HG02678 (cell line): ENCODE results near the gene PIGU.
"Not testable (repeated sequence)": the region's sequence is repeated elsewhere in the genome, so short reads cannot be mapped to it uniquely, and the experiment has no call there.

Experiments used
- ATAC-seq: cut with Tn5 transposase; IDR thresholded peaks from one replicate; pipeline ENCODE4 v1.9.1; 2021; ENCODE audit warnings: mild to moderate bottlenecking, moderate library complexity; ENCODE audit not compliant: unreplicated experiment

The PIGU gene

DNA sequence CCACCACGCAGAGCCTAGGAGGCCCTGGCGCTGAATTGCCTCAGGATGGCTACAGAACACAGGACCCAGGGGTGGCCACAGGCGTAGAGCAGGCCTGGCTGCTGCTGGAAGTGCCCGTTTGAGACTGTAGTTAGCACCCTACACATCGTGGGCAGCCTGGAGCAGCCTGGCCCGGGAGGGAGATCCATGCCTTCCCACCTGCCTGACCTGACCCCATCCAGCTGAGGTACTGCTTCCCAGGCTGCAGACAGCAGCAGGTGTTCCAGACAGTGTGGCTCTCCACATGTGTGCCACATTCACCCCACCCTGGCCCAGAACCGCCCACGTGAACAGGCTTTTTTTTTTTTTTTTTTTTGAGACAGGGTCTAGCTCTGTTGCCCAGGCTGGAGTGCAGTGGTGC, 139.2 kb downstream of the PIGU start:
- no peak for ATAC-seq

DNA sequence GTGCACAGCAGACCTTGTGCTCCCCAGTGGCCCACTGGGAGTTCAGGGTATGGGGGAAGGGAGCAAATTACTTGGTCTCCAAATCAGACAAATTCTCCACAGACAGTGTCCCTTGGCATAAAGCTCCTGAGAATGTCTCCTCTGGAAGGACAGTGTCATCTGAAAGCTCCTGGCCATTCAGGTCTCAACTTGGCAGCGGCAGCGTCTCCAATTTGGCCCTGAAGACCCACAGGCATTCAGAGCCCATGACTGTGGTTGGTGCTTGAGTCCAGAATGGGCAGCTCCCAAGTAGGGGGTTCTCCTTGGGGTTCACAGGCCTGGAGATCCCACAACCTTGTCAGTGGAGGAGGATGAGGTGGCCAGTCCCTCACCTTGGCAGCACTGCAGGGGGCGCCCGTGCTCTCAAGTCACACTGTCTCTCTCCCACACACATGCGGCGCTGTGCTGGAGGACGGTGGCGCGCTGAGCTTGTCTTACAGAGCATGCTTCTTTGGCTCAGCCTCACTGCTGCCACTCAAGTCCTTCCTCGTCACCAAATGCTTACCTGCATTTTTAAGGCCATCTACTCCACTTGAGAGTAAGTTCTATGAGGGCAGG, 140.0 kb downstream of the PIGU start:
- ATAC-seq, result no peak

DNA sequence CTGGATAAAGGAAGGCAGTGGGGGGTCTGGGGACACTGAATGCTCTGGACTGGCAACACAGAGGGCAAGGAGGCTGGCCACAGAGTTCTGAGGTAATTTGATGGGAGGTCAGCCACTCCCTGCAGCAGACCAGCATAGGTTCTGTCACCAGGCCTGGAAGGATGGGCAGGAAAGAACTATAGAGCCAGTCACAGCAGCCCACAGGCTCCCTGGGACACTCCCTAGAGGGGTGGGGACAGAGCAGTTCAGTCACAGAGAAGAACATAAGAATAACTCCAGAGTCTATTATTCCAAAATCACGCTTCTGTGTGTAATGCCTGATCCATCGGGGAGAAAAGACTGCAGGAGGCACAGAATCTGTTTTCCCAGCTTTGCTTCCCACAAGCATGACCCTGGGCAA, 141.0 kb downstream of the PIGU start:
- no peak for ATAC-seq

DNA sequence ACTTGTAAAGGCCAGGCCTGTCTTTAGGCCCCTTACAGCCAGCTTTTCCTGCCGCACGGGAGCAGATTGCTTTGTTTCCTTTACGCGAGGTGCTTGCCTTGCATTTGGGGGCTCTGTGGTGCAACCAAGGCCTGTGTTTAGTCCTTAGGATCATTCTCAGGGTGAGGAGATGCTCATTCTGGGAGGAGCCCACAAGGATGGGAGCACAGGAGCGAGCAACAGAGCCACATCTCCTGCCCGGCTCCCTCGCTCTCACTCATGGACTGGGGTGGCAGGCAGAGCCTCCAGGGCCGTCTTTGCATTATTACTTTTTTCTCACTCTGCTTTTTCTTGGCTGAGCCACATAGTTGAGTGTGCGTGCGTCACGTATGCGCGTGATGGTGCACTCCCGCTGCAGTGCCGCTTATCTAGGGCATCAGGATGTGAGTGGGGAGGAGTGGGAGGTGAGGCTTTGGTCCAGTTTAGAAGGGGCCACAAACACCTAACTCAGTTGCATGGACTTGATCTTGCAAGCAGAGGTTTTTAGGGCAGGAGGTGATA, 141.5 kb downstream of the PIGU start:
- ATAC-seq, result no peak

DNA sequence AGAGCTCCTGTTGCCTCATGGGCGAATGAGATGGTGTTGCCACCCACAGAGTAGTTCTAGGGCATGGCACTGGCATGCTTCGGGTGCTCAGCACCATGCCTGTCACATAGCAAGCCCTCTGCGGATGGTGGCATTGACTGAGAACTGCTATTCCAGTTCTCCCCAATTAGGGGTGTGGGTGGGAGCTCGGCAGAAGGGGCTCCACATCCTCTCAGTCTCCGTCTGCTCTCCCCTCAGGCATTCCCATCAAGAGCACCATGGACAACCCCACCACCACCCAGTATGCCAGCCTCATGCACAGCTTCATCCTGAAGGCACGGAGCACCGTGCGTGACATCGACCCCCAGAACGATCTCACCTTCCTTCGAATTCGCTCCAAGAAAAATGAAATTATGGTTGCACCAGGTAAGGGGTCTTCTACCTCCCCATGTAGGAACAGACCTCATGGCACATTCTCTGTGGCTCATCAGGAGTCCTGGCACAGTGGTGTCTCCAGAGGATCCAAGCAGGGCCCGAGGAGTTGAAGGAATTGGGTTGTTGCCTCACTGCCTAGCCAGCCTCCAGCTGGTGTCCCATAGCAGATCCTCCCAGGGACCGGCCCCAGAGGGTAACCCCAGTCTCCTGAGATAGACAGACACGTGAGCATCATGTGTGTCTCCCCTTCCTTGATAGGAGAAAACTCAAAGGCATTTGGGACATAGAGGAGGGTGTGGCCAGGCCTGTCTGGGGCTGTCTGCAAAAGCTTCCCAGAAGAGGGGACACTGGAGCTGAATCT, 142.3 kb downstream of the PIGU start:
- ATAC-seq, result no peak

DNA sequence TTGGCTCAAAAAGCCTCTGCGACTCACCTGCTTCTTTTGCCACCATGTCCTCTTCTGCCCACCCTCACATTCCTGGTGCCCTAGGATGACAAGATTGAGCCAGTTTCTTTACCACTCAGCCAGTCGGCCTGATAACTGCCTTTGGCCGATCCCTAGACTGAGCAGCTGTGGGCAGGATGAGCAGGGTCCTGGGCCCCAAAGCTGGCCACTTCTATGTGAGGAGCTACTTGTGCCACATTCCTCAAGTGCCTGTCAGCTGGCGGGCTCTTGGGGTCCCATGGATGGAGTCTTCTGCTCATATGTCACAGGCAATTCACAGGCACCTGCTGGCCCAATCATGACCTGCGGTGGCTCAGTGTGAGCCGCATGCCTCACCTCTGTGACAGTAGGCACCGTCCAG, 144.1 kb downstream of the PIGU start:
- ATAC-seq, result no peak

DNA sequence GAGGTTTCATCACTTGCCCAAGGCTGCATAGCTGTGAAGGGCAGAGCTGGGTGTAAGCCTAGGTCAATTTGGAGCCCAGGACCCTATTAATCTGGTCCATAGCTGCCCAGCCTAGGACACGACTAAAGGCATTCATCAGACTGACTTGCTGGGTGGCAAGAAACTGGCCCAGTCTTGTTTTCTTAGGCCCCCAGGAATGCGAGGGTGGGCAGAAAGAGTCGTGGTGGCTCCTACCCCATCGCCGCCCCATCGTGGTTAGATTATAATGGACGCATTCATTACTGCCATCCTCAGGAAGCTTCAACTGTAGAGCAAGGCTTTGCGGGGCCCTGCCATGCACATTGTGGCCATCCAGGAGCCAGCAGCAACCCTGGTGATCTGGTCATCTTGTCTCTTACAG, 144.6 kb downstream of the PIGU start:
- no peak for ATAC-seq

DNA sequence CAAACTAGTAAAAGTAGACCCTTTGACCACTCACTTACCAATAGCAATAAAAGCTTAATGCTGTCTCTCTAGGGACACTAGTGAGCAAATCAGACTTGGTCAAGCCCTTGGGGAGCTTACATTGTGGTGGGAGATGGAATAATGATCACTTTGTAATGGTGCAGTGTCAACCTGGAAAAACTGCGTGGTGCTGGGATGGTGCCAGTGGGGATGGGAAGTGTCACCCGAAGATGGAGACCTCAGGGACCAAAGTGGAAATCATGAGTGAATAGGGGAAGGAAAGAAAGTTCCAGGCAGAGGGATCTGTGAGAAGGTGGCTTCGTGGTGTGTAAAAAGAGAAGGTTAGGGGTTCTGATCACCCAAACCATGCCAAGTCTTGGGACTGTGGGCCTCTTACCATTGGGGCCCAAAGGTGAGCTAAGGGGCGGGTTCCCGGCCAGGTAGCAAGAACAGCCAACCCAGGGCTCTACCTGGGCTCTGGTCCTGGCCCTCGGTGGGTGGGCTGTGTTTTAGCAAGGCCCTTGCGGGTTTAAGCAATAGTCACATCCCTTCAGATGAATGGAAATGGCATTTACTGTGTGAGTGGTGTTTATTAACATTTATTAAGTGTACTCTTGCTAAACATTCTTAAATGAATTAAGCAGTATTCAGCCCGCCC, 145.2 kb downstream of the PIGU start:
- ATAC-seq, result no peak

DNA sequence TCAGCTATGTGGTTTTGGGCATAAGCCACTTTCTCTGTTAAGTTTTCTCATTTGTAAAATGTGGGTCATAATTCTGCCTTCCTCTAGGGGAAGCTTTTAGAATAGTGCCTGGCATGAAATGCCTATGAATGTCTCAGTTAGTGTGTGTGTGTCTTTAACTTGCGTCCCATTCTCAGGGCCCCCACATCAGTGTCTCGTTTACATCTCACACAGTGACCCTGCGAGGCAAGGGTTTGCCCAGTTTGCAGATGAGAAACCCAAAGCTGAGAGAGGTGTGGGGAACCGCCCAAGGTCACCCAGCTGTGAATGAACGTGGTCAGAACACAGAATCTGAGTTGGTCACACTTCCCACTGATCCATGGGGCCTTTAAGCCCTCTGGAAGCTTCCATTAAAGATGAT, 146.6 kb downstream of the PIGU start:
- ATAC-seq, result no peak

DNA sequence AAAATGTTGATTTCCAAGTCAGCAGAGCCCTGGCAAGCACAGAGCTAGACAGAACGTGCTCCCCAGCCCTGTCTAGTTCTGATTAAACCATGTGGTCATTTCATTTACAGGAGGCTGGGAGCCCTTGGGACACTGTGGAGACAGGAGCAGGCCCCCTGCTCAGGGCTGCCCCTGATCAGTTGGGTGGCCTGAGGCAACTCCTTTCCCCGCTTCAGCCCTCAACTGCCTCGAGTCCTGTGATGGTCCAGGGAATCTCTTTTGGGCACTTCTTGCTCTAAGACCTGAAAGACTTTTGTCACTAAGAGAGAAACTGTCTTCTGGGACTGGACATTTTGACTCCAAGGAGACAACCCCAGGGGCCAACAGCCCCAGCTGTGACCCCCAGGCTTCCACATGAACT, 147.2 kb downstream of the PIGU start:
- no peak for ATAC-seq

DNA sequence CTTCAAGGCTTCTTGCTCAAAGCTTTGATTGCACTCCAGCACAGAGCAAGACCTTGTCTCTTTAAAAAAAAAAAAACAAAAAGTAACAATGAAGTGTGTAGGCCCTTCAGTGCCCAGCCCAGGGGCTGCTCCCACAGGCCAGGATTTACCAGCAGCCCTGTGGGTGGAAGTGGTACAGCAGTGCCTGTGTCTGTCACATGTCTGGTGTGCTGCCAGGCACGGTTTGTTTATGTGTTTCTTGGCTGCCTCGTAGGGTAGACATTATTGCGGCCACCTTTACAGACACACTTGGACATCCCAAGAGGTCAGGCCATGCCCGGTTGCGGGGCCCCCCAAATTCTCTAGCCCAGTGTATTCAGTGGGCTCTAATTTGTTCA, 148.0 kb downstream of the PIGU start:
- ATAC-seq, result no peak

DNA sequence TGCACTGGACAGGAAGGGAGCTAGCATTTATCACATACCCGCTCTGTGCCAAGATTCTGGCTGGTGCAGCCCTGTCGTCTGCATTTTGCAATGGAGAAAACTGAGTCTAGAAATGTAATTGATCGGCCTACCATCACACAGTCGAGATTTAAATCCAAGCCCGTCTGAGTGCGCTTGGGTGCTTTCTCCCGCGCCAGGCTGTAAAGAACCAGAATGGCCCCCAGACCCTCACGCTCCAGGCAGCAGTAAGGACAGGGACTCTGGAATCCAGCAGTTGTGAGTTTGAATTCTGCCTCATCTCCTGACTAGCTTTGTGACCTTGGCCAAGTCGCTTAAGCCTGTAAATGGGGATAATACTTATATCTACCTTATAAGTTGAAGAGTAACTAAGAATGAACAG, 149.9 kb downstream of the PIGU start:
- ATAC-seq, result no peak

DNA sequence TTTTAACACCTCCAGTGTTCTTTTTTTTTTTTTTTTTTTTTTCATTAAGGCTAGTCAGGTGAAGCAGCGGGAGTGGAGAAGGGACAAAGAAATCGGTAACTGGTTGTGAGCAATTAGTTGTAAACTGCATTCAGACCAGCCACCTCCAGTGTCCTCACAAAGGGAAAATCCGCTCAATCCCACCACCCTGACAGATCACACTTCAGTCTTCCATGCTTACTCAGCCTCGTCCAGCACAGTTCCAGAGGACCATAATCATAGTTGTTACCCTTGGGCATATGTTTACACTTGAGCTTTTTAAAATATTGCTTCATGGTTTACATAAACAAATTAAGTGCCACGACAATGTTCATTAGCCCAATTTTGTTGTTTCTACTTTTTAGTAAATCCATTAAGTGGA, 150.4 kb downstream of the PIGU start:
- ATAC-seq, result no peak

DNA sequence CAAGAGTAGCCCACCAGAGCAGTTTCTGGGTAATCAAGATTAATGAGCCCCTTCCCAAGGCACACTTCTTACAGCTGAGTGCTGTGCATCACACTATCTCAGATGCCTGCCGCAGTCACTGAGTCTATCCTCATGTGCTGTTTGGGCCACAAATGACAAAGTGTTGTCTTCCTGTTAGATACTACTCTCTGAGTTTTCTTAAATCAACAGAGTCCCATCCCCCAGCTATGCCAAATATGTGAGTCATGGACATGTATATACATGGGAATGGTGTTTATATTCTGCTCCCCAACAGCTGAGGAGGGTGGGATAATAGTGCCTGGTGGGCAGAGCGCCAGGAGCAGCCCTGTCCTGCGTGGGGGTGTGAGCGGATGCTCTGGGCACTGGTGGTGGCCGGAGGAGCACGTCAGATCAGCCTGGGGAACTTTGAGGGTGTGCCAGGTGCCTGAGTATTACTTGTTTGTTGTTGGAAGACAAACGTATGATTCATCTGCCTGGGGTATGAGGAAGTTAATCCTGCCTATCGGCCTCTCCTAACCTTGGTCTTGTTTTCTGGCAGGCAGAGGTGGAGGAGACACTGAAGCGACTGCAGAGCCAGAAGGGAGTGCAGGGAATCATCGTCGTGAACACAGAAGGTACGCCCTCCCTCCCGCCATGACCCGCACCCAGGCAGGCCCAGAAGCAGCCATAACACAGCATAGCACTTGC, 151.0 kb downstream of the PIGU start:
- ATAC-seq, result no peak

DNA sequence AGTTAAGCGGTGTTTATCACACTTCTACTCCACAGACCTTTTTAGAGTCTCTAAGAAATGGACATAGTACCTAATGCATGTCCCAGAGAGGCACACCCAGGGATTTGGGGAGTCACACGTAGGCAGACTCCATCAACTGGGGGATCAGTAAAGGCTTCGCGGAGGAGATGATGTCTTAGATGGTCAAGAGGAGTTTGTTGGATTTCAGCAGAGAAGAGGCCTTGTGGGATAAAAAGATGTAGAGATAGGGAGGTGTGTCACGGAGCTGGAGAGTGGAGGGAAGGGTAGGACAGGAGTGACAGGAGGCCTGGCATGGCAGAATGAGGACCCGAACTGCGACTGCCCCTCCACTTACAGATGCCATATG, 151.6 kb downstream of the PIGU start:
- no peak for ATAC-seq

DNA sequence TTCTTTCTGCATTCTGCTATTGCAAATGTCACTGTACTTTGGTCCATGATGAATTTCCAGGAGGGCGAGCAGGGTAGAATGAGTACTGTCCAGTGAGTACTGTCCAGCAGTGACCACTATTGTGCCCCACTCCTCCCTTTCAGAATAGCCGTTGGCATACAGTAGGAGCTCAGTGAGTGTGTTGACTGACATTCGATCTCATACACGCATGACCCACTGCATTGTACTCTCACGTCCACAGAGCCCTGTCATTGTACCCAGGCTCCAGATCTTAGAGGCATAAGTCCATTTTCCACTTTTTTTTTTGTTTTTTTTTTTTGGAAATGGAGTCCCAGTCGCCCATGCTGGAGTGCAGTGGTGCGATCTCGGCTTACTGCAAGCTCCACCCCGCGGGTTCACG, 152.5 kb downstream of the PIGU start:
- ATAC-seq, result no peak

DNA sequence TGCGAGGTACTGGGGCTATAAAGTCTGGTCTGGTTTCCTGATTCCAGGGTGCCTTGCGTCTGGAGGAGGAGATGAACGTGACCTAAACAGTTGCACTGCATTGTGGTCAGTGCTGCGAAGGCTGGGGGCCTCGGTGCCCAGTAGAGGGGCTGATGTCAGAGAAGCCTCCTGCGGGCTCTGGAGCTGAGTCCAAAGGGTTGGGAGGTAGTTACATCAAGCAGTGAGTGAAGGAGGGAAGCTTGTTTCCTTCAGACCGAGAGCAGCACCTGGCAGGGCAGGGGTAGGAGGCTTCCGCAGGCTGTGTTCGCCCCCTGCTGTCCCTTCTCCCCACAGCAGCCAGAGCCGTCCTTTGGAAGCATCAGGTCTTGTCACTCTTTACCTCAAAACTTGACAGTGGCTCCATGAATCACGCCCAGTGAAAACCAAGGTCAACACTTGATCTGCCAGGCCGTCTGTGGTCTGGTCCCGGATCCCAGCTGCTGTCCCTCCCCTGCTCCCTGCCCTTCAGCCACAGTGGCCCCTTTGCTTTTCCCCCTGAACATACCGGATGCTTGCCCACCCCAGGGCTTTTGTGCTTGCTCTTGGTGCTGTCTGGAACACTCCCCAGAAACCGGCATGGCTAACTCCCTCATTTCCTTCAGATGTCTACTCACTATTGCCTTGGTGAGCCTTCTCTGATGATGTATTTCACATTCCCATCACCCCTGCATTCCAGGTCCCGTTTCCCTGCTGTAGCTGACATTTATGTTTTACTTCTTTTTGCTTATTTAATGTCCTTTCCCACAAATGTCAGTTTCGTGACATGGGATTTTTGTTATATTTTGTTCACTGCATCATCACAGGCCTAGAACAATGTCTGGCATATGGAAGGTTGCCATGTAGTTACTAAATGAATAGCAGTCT, 153.7 kb downstream of the PIGU start:
- no peak for ATAC-seq

DNA sequence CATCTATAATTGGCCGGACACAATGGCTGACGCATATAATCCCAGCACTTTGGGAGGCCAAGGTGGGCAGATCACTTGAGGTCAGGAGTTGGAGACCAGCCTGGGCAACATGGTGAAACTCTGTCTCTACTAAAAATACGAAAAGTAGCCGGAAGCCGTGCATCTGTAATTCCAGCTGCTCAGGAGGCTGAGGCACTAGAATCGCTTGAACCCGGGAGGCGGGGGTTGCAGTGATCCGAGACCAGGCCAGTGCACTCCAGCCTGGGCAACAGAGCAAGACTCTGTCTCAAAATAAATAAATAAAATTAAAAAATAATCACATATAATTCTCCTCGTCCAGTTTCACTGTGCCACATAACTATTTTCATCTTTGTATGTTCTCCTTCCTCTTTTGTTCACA, 157.1 kb downstream of the PIGU start:
- ATAC-seq, result not testable (repeated sequence)

DNA sequence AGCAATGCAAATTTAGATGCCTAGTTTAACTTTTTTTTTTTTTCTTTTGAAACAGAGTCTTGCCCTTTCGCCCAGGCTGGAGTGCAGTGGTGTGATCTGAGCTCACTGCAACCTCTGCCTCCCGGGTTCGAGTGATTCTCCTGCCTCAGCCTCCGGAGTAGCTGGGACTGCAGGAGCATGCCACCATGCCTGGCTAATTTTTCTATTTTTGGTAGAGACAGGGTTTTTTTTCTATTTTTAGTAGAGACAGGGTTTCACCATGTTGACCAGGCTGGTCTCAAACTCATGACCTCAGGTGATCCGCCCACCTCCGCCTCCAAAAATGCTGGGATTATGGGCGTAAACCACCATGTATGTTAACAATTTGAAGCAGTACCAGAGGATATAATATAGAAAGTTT, 158.0 kb downstream of the PIGU start:
- ATAC-seq, result not testable (repeated sequence)

DNA sequence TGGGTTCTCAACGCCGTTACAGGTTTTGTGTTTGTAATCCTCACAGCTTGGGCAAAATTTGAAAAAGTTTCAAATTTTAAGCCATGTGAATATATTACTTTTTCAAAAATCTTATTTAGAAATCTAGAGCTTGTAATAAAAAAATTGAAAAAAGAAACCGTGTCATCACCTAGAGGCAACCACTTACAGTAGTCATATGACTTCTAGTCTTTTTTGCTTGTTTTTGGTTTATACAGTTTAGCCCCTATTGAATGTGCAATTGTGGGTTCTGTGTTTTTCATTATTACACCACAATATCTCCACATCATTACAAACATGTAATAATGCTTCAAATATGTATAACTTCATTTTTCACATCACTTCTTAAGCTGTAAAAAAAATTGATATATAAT, 159.8 kb downstream of the PIGU start:
- ATAC-seq, result no peak
